Astrocyte (in vitro differentiated cells and primary cell): ENCODE results near the gene RALY. TPM values are rescaled to one million over a fixed set of nuclear protein-coding genes. Genes with fewer than 3 reads are reported as not detected.

ENCODE experiments used
- DNase-seq: peaks from one replicate; pipeline ENCODE4 v3.0.0-alpha.2; 2010; ENCODE audit warnings: low read depth
- FAIRE-seq: peaks from 2 replicates; lab custom pipeline; 2011; peaks lifted over from hg19 to GRCh38; lab: Jason Lieb, UNC
- H2AFZ ChIP-seq: 2 replicates; pipeline ENCODE4 v1.6.0; 2012; ENCODE audit warnings: low read depth, low read length, inconsistent platforms
- H3K27ac ChIP-seq: 2 replicates; pipeline ENCODE4 v1.5.1; 2011; ENCODE audit warnings: low read depth, low read length, inconsistent platforms
- H3K27me3 ChIP-seq: 2 replicates; pipeline ENCODE4 v1.6.0; 2011; ENCODE audit warnings: low read length, inconsistent platforms; ENCODE audit not compliant: insufficient read depth
- H3K36me3 ChIP-seq: 2 replicates; pipeline ENCODE4 v1.5.1; 2011; ENCODE audit warnings: low read length, inconsistent platforms; ENCODE audit not compliant: insufficient read depth
- H3K4me1 ChIP-seq: 2 replicates; pipeline ENCODE4 v1.5.1; 2011; ENCODE audit warnings: low read length, inconsistent platforms; ENCODE audit not compliant: insufficient read depth
- H3K4me2 ChIP-seq: 2 replicates; pipeline ENCODE4 v1.6.0; 2012; ENCODE audit warnings: low read length, inconsistent platforms
- H3K4me3 ChIP-seq: 2 replicates; pipeline ENCODE4 v1.5.1; 2011; ENCODE audit warnings: low read depth, mild to moderate bottlenecking, low read length, inconsistent platforms; ENCODE audit not compliant: insufficient read depth
- H3K79me2 ChIP-seq: 2 replicates; pipeline ENCODE4 v1.6.0; 2012; ENCODE audit warnings: mild to moderate bottlenecking, low read length, inconsistent platforms; ENCODE audit not compliant: insufficient read depth
- H3K9ac ChIP-seq: 2 replicates; pipeline ENCODE4 v1.6.0; 2012; ENCODE audit warnings: mild to moderate bottlenecking, low read length, inconsistent platforms
- H3K9me3 ChIP-seq: 2 replicates; pipeline ENCODE4 v1.5.1; 2012; ENCODE audit warnings: low read depth, mild to moderate bottlenecking, low read length, inconsistent platforms; ENCODE audit not compliant: insufficient read depth
- H4K20me1 ChIP-seq: 2 replicates; pipeline ENCODE4 v1.6.0; 2012; ENCODE audit warnings: low read length, inconsistent platforms; ENCODE audit not compliant: insufficient read depth
- H3K27ac Mint-ChIP-seq: one replicate; pipeline ENCODE4 v1.8.0; 2021; ENCODE audit warnings: mild to moderate bottlenecking, mixed read lengths; ENCODE audit not compliant: unreplicated experiment
- H3K27me3 Mint-ChIP-seq: one replicate; pipeline ENCODE4 v1.8.0; 2021; ENCODE audit warnings: low read depth, mixed read lengths; ENCODE audit not compliant: unreplicated experiment
- H3K36me3 Mint-ChIP-seq: one replicate; pipeline ENCODE4 v1.8.0; 2021; ENCODE audit warnings: low read depth, mixed read lengths; ENCODE audit not compliant: unreplicated experiment
- H3K4me1 Mint-ChIP-seq: one replicate; pipeline ENCODE4 v1.8.0; 2021; ENCODE audit warnings: low read depth, mixed read lengths; ENCODE audit not compliant: unreplicated experiment
- H3K4me3 Mint-ChIP-seq: one replicate; pipeline ENCODE4 v1.8.0; 2021; ENCODE audit warnings: mild to moderate bottlenecking, moderate library complexity, mixed read lengths; ENCODE audit not compliant: unreplicated experiment
- H3K9me3 Mint-ChIP-seq: one replicate; pipeline ENCODE4 v1.8.0; 2021; ENCODE audit warnings: mild to moderate bottlenecking, mixed read lengths; ENCODE audit not compliant: unreplicated experiment
- CTCF ChIP-seq: IDR thresholded peaks from 2 replicates; pipeline ENCODE4 v1.5.1; 2011; ENCODE audit warnings: low read depth, mild to moderate bottlenecking, inconsistent platforms, low read length, moderate library complexity; ENCODE audit not compliant: insufficient read depth
- EZH2 ChIP-seq: IDR thresholded peaks from 2 replicates; pipeline ENCODE4 v1.6.1; 2012; ENCODE audit warnings: mild to moderate bottlenecking, low read length, inconsistent platforms; ENCODE audit not compliant: insufficient read depth
- total RNA-seq: library from RNA; stranded (reverse); gene quantifications from 2 replicates; pipeline ENCODE4 v1.2.1, GENCODE V29; 2021

Gene RALY
- total RNA-seq, 1 donor from 2014 or later: 105 TPM

GRCh38 chr20:33981347-33981746 is 12.4 kb upstream of the RALY start:
- H3K36me3 Mint-ChIP-seq: no peaks in the 10 kb centered on the region
- H3K27me3 Mint-ChIP-seq: peaks cover 12% of the 10 kb centered on the region
- Histone ChIP-seq H3K36me3 (no peaks in the 10 kb centered on the region), H3K27ac (no peak overlapping the region), H4K20me1 (no peaks in the 10 kb centered on the region), H3K27me3 (peaks cover 16% of the 10 kb centered on the region), H3K4me3 (no peak overlapping the region), H3K9me3 (peaks cover 4% of the 10 kb centered on the region), H3K4me1 (no peaks in the 10 kb centered on the region), H2AFZ (no peak overlapping the region), H3K79me2 (no peaks in the 10 kb centered on the region), H3K9ac (no peak overlapping the region), H3K4me2 (no peak overlapping the region)
- FAIRE-seq (no peak), DNase-seq (no peak)
- TF ChIP-seq EZH2: no peak
- no peak for TF ChIP-seq CTCF
- H3K9me3 Mint-ChIP-seq: peaks cover 2% of the 10 kb centered on the region
- H3K4me1 Mint-ChIP-seq: no peaks in the 10 kb centered on the region
- H3K27ac Mint-ChIP-seq: no peak overlapping the region
- no peak overlapping the region for H3K4me3 Mint-ChIP-seq

DNA sequence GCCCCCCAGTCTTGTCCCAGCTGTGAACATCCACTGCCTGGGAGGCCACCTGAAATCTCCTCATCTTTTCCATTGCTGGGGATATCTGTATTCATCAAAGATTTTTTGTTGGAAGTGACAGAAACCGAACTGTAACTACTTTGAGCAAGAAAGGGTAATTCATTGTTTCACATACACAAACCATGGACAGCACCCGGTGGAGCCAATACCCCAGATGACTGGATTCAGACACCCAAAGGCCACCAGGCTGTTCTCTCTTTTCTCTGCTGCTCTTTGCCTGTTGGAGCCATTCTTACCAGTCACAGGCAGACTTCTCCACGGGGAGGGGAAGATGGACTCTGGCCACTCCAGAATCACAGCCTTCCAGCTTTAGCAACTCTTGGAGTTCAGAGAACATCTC is 11.7 kb upstream of the RALY start:
- H3K4me3 ChIP-seq: no peak overlapping the region
- no peak for DNase-seq
- H3K9me3 ChIP-seq: peaks cover 4% of the 10 kb centered on the region
- peaks cover 16% of the 10 kb centered on the region for H3K27me3 ChIP-seq
- Mint-ChIP-seq H3K36me3 (no peaks in the 10 kb centered on the region), H3K27ac (no peak overlapping the region), H3K4me1 (no peaks in the 10 kb centered on the region), H3K4me3 (no peak overlapping the region), H3K9me3 (peaks cover 2% of the 10 kb centered on the region), H3K27me3 (peaks cover 12% of the 10 kb centered on the region)
- H3K9ac ChIP-seq: no peak overlapping the region
- FAIRE-seq: no peak
- H3K4me2 ChIP-seq: no peak overlapping the region
- no peaks in the 10 kb centered on the region for H3K79me2 ChIP-seq
- TF ChIP-seq CTCF: no peak
- no peak for TF ChIP-seq EZH2
- H2AFZ ChIP-seq: no peak overlapping the region
- H4K20me1 ChIP-seq: no peaks in the 10 kb centered on the region
- no peaks in the 10 kb centered on the region for H3K36me3 ChIP-seq
- no peak overlapping the region for H3K27ac ChIP-seq
- H3K4me1 ChIP-seq: no peaks in the 10 kb centered on the region

GRCh38 chr20:33983371-33983770 is 10.3 kb upstream of the RALY start:
- Histone ChIP-seq H3K9me3 (peaks cover 4% of the 10 kb centered on the region), H4K20me1 (no peaks in the 10 kb centered on the region), H3K4me1 (no peaks in the 10 kb centered on the region), H3K9ac (no peak overlapping the region), H3K79me2 (no peaks in the 10 kb centered on the region), H3K27me3 (peaks cover 16% of the 10 kb centered on the region), H3K4me3 (no peak overlapping the region), H3K4me2 (no peak overlapping the region), H3K36me3 (no peaks in the 10 kb centered on the region), H2AFZ (no peak overlapping the region), H3K27ac (no peak overlapping the region)
- TF ChIP-seq CTCF (no peak), EZH2 (no peak)
- no peak for FAIRE-seq
- Mint-ChIP-seq H3K4me3 (no peak overlapping the region), H3K27me3 (peaks cover 11% of the 10 kb centered on the region), H3K36me3 (no peaks in the 10 kb centered on the region), H3K27ac (no peak overlapping the region), H3K4me1 (no peaks in the 10 kb centered on the region), H3K9me3 (peaks cover 2% of the 10 kb centered on the region)
- DNase-seq: no peak
